GM10266 (cell line): ENCODE data around the gene SIGLEC9.

Source experiments
- DNase-seq: peaks from one replicate; pipeline ENCODE4 v3.0.0; 2012; ENCODE audit errors: extremely low spot score
- CTCF ChIP-seq: IDR thresholded peaks from 2 replicates; pipeline ENCODE4 v1.5.1; 2012; ENCODE audit warnings: mild to moderate bottlenecking, low read depth; ENCODE audit not compliant: control insufficient read depth, insufficient read depth; ENCODE audit errors: missing control alignments

The SIGLEC9 gene

GRCh38 chr19:51158474-51159129 is 33.9 kb downstream of the SIGLEC9 start:
- TF ChIP-seq CTCF, result peak; percentile 93
- peak; percentile 56 for DNase-seq

DNA sequence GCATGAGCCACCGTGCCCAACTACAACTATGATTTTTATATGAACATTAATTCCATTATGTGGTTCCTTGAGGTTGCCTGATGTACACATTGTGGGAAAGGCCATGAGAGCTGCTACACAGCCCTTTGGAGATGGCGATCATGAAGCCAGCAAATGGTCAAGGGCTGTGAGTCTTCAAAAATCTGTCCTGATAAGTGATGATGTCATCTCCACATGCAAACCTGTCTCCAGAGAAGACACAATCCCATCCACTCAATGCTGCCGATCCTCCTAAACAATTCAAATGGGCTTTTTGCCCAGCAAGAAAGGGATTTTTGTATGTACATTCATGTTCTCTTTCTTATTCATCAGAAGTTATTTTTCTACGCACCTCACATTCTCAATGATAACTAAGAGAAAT is 35.0 kb downstream of the SIGLEC9 start:
- no peak for DNase-seq
- TF ChIP-seq CTCF, result no peak

DNA sequence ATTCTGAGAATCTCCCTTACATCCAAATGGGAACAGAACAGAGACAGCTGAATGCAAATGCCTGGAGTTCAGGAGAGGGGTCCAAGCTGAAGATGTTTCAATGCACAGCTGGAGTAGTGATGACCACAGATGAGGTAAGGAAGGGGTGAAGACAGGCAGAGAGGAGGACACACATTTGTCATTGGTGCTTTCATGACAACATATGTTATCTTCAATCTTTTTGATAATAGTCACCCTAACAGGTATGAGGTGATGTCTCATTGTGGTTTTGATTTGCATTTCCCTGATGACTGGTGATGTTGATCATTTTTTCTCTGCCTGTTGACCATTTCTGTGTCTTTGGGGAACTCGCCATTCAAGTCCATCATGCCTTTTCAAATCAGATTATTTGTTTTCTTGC is 36.6 kb downstream of the SIGLEC9 start:
- no peak for TF ChIP-seq CTCF

GRCh38 chr19:51161867-51162496 is 37.3 kb downstream of the SIGLEC9 start:
- no peak for TF ChIP-seq CTCF
- no peak for DNase-seq

More for the DNA sequence above, 36.6 kb downstream of the SIGLEC9 start:
- no peak for DNase-seq

GRCh38 chr19:51163257-51163656 is 38.6 kb downstream of the SIGLEC9 start:
- no peak for DNase-seq
- no peak for TF ChIP-seq CTCF

DNA sequence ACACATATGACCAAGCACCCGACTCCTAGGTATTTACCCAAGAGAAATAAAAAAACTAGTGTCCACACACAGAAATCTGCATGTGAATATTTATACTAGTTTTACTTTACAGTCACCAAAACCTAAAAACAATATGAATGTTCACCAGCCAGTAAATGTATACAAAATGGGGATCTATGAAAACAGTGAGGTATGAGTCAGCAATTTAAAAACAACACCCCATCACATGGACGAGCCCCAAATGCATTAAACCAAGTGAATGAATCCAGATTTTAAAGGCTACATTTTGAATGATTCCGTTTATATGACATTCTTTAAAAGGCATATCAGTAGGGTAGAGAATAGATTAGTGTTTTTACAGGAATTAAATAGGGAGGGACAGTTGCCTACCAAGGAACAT is 39.5 kb downstream of the SIGLEC9 start:
- DNase-seq, result no peak
- no peak for TF ChIP-seq CTCF

GRCh38 chr19:51166846-51167490 is 42.3 kb downstream of the SIGLEC9 start:
- peak; percentile 42 for DNase-seq
- TF ChIP-seq CTCF, result no peak
